Loucy (cell line): ENCODE measurements around the gene DRICH1.
"Not testable (repeated sequence)": the region's sequence is repeated elsewhere in the genome, so short reads cannot be mapped to it uniquely, and the experiment has no call there.

ENCODE experiments used
- CTCF ChIP-seq: fragments of 200-600 bp; sonication (generic); conservative IDR thresholded peaks from 2 replicates; pipeline ENCODE4 v1.5.1; 2014; ENCODE audit warnings: mild to moderate bottlenecking, antibody characterized with exemption, low read length
- EZH2phosphoT487 ChIP-seq: fragments of 200-600 bp; IDR thresholded peaks from 2 replicates; pipeline ENCODE4 v1.6.1; 2018; ENCODE audit warnings: antibody characterized with exemption, mild to moderate bottlenecking, moderate library complexity, borderline replicate concordance

- TF ChIP-seq CTCF, EZH2phosphoT487: not testable (repeated sequence)
These were observed 10.2 kb downstream of the DRICH1 start for GRCh38 chr22:23621916-23622315.
